OCI-LY3 (cell line): ENCODE data around the gene CPA2.

Source experiments
- EZH2phosphoT487 ChIP-seq: fragments of 200-600 bp; shearing (Covaris generic); IDR thresholded peaks from 2 replicates; pipeline ENCODE4 v1.6.1; 2018; ENCODE audit warnings: antibody characterized with exemption, mixed run types, low read depth
- TF ChIP-seq, protein P1 (sequence below): fragments of 200-600, 300-600 bp; sonication (generic); IDR thresholded peaks from 2 replicates; pipeline ENCODE4 v1.5.1; 2014; ENCODE audit warnings: antibody characterized with exemption, low read length, low read depth

DNA sequence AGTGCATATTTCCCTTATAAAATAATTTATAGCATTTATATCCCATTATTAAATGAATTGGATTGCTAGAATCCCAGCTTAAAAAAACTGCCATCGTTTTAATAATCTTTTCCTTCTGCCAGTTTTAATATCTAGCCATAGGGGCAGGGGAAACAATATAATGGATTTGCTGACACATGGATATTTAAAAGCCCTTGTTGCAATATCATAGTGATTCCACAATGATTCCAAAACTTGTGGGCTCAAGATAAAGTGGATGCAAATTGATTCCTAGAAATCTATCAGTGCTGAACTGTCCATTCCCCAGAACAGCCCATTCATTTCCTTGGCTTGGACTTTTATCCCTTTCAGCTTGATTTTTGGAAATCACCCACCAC lies 2.6 kb downstream of the CPA2 start:
- TF ChIP-seq, protein P1, sequence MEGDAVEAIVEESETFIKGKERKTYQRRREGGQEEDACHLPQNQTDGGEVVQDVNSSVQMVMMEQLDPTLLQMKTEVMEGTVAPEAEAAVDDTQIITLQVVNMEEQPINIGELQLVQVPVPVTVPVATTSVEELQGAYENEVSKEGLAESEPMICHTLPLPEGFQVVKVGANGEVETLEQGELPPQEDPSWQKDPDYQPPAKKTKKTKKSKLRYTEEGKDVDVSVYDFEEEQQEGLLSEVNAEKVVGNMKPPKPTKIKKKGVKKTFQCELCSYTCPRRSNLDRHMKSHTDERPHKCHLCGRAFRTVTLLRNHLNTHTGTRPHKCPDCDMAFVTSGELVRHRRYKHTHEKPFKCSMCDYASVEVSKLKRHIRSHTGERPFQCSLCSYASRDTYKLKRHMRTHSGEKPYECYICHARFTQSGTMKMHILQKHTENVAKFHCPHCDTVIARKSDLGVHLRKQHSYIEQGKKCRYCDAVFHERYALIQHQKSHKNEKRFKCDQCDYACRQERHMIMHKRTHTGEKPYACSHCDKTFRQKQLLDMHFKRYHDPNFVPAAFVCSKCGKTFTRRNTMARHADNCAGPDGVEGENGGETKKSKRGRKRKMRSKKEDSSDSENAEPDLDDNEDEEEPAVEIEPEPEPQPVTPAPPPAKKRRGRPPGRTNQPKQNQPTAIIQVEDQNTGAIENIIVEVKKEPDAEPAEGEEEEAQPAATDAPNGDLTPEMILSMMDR = no peak
- TF ChIP-seq EZH2phosphoT487 = no peak
